HuH-7.5 (cell line): ENCODE measurements around the gene FXYD3.
"Not testable (repeated sequence)": the region's sequence is repeated elsewhere in the genome, so short reads cannot be mapped to it uniquely, and the experiment has no call there.

ENCODE experiments used
- DNase-seq: peaks from one replicate; pipeline ENCODE4 v3.0.0; 2011; ENCODE audit warnings: low spot score

FXYD3 gene

GRCh38 chr19:35086455-35086854 lies 29.2 kb upstream of the FXYD3 start:
- DNase-seq: no peak

DNA sequence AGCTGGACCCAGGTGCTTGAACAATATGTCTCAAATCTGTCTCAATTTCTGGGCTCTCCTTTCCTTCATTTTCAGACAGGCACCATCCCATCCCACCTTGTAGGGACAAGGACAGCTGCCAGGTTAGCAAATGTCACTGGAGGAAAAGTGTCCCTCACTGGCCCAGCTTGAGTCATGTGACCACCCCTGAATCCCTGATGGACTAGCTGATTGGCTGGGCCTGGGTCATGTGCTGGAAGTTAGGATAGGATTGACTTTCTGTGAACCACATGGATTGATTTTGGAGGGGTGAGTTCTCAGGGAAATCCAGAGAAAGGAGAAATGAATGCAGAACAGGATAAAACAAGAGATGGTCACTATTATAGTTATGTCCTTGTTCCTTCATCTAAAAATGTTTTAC lies 28.2 kb upstream of the FXYD3 start:
- DNase-seq: no peak

GRCh38 chr19:35088131-35088913 lies 27.3 kb upstream of the FXYD3 start:
- DNase-seq: no peak

DNA sequence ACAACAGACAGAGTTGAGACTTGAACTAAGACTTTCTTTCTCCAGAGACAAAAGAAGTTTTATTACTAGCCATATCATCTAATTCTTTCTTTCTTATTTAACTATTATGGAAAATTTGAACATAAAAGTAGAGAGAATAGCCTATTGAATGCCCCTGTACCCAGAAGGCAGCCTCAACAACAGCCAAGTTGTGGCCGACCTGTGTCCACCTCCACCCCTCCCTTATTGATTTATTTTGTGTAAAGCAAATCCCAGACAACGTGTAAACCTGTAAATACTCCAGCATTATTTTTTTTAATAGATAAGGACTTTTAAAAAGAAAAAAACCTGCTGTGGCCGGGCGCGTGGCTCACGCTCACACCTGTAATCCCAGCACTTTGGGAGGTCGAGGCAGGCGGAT lies 26.1 kb upstream of the FXYD3 start:
- no peak for DNase-seq

DNA sequence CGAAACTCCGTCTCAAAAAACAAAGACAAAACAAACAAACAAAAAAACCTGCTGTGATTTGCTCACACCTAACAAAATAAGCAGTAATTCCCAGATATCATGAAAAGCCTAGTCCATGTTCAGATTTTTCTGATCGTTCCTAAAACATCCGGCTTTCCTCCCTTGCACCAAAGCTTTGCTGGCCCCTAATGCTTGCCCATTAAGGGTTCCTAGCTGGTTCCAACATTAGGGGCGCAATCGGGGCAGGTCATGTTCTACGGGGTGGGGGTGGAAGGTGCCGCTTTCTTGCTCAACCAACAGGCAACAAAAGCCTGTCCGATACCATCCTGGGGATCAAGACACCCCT lies 25.5 kb upstream of the FXYD3 start:
- DNase-seq: no peak

DNA sequence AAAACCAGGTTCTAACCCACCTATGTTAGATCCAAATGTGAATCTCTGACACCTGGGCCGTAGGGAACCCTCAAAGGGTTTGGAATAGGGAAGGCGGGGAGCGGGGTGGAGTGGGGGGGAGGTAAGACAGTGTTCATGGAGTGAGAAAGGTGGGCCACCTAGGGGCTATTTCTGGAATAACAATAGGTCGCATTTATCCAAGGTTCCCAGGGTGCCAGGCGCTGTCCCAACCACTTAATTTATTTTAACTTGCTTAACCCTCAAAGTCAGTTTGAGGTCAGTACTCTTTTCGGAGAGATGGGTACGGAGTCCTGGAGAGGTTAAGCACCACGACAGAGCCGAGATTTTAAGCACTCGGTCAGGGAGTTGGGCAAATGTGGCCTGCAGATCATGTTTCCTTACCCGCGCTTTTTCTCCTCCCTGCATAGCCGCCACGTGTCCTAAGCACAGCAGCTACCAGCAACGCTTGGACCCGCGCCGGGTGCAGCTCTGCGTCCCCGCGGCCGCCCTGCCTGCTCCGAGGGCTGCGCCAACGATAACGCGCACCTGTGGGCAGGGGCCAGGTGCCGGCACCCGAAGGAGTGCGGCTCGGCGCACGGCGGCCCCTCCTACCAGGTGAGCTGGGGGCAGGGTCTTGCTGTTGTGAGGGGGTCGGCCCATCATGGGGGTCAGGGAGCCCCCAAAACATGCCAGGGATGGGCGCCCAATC lies 25.0 kb upstream of the FXYD3 start:
- DNase-seq: peak; percentile 92

DNA sequence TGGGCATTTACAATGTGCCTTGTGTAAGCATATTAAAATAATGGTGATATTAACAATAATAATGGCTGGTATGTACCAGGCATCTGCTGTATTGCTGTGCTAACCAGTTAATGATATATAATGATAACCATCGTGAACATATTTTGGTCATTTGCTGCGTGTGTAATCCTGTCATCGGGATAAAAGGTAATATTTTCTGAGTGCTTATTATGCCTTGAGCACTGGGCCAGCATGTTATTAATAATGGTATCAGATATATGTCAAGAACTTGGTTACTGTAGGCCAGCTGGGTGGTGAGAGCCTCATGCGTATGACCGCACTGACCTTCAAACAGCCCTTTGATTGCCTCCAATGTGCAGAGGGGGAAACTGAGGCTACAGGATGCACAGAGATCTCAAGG lies 22.2 kb upstream of the FXYD3 start:
- DNase-seq: no peak

DNA sequence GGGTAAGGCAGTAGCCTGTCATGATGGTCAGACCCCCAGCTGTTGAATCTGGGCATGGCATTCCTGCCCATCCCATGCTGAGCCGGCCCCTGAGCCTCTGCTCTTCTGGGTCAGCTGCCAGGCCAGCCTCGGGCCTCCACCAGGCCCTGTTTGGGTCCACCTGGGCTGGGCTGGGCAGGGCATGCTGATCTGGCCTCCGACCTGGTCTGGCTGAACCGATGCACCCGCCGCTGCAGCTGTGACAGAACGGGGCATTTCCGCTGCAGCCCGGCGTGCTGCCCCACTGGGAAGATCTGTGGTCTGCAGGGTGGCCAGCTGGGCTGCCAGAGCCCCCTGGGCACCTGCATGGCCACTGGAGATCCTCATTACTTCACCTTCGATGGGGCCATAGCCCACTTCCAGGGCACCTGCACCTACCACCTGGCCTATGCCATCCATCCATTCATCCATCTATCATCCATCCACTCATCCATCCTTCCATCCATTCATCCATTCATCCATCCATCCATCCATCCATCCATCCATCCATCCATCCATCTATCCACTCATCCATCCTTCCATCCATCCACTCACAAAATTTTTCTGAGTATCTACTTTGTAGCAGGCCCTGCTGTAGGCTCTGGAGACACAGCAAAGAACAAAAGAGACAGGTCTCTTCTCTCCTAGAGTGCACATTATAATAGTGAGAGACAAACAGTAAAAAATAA lies 21.5 kb upstream of the FXYD3 start:
- no peak for DNase-seq

DNA sequence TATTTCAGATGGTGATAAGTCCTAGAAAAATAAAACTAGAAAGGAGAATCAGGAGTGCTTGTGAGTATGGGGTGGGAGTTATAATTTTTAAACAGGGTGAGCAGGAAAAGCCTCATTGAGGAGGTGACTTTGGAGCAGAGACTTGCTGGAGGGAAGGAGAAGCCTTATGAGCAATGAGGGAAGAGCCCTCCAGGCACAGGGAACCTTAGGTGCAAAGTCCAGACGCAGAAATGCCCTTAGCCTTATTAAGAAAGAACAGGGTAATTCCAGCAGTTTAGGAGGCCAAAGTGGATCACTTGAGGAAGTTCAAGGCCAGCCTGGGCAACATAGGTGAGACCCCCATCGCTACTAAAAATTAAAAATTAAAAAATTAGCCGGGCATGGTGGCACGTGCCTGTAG lies 21.0 kb upstream of the FXYD3 start:
- DNase-seq: no peak

DNA sequence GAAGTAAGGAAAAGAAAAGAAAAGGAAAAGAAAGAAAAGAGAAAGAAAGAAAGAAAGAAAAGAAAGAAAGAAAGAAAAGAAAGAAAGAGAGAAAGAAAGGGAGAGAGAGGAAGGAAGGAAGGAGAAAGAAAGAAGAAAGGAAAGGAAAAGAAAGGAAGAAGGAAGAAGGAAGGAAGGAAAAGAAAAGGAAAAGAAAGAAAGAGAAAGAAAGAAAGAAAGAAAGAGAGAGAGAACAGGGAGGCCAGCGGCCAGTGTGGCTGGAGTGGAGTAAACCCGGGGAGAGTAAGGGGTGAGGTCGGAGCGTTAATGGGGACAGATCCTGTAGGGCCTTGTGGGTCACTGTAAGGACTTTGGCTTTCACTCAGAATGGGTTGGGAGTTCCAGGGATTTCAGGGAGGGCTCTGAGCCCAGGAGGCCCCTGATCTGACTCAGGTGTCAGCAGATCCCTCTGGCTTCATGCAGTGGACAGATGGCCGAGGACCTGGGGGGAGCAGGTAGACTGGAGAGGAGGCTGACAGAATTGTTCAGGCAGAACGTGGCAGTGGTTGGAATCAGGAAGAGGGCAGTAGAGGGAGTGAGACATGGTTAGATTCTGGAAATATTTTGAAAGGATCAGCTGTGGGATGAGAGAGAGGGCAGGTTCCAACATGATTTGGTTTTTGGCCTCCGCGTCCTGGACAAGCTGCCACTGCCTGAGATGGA lies 19.8 kb upstream of the FXYD3 start:
- no peak for DNase-seq

- no peak for DNase-seq
Measured at GRCh38 chr19:35098413-35099049, 17.1 kb upstream of the FXYD3 start.

- no peak for DNase-seq
Measured at GRCh38 chr19:35099155-35099896, 16.3 kb upstream of the FXYD3 start.

DNA sequence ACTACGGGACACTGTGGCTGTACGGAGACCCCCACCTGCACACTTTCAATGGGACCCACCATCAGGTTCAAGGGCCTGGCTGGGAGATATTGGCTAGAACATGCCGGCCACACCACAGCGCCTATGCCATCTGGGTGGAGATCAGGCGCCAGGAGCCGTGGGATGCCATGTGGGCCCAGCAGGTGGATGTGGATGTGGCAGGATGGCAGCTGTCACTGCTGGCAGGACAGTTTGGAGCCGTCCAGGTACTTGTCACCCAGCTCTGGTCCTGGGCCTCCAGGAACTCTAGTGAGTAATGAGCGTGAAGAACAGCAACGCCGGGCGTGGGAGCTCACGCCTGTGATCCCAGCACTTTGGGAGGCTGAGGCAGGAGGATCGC lies 15.7 kb upstream of the FXYD3 start:
- DNase-seq: no peak

DNA sequence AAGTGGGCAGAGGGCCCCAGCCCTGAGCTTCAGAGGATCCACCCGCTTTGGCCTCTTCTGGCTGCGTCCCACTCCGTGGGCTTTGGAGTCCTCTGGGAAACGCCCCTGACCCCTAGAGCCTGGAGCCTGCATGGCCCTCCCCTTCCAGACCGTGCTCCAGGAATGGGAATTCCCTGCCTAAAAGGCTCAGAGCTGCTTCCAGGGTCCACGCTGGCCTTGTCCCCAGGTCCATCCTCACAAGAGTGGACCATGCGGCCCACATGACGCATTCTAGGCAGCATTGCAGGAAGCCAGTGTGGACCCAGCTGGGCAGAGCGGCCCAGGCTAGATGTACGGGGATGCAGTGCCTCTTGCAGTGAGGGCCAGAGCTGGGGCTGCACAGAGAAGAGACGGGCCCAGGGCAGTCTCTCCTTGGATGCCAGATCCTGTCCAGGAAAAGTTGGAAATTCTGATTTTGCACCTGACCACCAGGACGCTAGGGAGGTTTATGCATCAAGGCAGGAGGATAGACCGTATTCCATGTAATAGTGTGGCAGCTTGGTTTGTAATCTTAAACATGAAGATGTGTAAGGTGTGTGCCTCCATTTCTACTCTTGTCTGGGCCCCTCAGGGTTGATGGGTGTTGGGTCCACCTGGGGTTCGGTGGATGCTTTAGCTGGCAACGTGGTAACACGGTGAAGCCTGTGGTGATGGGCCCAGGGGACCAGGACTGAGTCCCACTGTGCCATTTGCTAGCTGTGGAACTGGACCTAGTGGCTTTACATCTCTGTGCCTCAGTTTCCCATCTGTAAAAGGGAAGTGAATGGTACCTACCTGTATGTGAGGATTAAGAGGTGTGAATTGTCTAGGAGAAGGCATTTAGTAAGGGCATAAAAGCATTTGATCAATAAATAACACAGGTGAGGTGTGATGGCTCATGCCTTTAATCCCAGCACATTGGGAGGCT lies 14.8 kb upstream of the FXYD3 start:
- no peak for DNase-seq

DNA sequence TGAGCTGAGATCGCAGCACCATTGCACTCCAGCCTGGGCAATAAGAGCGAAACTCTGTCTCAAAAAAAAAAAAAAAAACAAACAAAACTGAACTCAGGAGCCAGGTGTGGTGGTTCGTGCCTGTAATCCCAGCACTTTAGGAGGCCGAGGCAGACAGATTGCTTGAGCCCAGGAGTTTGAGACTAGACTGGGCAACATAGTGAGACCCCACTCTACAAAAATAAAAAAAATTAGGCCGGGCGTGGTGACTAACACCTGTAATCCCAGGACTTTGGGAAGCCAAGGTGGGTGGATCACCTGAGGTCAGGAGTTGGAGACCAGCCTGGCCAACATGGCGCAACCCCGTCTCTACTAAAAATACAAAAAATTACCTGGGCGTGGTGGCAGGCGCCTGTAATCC lies 13.7 kb upstream of the FXYD3 start:
- DNase-seq: not testable (repeated sequence)

DNA sequence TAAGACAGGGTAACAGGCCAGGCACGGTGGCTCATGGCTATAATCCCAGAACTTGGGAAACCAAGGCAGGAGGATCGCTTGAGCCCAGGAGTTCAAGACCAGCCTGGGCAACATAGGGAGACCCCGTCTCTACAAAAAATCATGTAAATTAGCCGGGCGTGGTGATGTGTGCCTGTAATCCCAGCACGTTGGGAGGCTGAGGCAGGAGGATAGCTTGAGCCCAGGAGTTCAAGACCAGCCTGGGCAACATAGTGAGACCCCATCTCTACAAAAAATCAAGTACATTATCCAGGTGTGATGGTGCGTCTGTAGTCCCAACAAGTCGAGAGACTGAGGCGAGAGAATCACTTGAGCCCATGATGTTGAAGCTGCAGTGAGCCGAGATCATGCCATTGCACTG lies 12.0 kb upstream of the FXYD3 start:
- DNase-seq: not testable (repeated sequence)

- no peak for DNase-seq
Measured at GRCh38 chr19:35104361-35104760, 11.3 kb upstream of the FXYD3 start.

DNA sequence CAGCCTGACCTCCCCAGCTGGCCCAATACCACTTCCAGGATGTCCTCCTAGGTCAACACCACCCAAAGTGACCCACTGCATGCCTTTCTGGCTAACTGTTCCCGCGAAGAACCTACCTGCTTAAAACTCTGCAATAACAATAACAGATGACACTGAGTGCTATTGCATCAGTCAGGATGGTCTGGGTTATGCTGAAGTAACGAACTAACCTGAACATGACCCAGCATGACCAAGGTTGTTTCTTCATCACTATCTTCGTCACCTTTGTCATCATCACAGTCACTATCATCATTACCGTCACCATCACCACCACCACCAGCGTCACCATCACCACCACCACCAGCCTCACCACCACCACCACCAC lies 10.6 kb upstream of the FXYD3 start:
- DNase-seq: no peak

DNA sequence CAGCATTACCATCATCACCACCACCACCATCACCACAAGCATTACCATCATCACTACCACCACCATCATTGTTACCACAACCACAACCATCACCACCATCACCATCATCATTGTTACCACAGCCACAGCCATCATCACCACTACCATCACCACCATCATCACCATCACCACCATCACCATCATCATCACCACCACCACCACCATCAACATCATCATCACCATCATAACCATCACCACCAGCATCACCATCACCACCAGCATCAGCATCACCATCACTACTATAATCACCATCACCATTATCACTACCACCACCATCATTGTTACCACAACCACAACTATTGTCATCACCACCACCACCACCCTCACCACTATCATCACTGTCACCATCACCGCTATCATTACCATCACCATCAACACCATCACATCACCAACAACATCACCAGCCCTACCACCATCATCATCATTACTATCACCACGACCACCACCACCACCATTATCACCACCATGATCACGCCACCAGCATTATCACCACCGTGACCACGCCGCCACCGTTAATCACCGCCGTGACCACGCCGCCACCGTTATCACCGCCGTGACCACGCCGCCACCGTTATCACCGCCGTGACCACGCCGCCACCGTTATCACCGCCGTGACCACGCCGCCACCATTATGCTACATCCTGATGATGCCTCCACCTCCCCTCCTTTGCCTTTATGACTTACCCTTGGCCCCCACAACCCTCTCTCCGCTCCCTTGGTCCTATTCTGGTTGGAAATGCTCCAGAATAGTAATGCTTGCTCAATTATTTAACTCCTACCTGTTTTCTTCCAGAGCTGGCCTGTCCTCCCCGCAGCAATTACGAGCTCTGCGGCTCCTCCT lies 10.0 kb upstream of the FXYD3 start:
- no peak for DNase-seq

DNA sequence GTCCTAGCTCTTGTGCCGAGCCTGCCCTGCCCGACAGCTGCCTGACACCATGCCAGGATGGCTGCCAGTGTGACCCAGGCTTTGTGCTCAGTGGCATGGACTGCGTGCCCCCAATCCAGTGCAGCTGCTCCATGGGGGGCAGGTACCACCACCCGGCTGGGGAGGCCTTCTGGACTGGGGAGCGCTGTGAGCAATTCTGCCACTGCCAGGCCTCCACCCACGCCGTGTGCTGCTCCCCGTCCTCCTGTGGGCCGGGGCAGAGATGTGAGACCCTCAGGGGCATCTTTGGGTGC lies 9.4 kb upstream of the FXYD3 start:
- no peak for DNase-seq
